MM.1S (cell line): ENCODE data around the gene CYP19A1.

Experiments
- DNase-seq: peaks from one replicate; pipeline ENCODE4 v3.0.0-alpha.2; 2015
- H2AFZ ChIP-seq: fragments of 300-600 bp; sonication (generic); 2 replicates; pipeline ENCODE4 v1.6.0; 2016; ENCODE audit warnings: antibody characterized with exemption, low read length
- H3F3A ChIP-seq: fragments of 300-600 bp; sonication (generic); 2 replicates; pipeline ENCODE4 v1.6.1; 2016; ENCODE audit warnings: mild to moderate bottlenecking, antibody characterized with exemption, low read length, moderate library complexity, mixed read lengths; ENCODE audit not compliant: insufficient read depth
- H3K27ac ChIP-seq: fragments of 300-600 bp; sonication (generic); 2 replicates; pipeline ENCODE4 v1.5.1; 2016; ENCODE audit warnings: mild to moderate bottlenecking, low read length
- H3K27me3 ChIP-seq: fragments of 300-600 bp; sonication (generic); replicated peaks from 2 replicates; pipeline ENCODE4 v1.6.0; 2016; ENCODE audit warnings: low read length; ENCODE audit not compliant: insufficient read depth
- H3K36me3 ChIP-seq: fragments of 300-600 bp; sonication (generic); replicated peaks from 2 replicates; pipeline ENCODE4 v1.6.1; 2016; ENCODE audit warnings: mild to moderate bottlenecking, low read length, mixed read lengths; ENCODE audit not compliant: insufficient read depth
- H3K4me1 ChIP-seq: fragments of 300-600 bp; sonication (generic); 2 replicates; pipeline ENCODE4 v1.6.1; 2016; ENCODE audit warnings: low read length, mixed read lengths
- H3K4me2 ChIP-seq: fragments of 300-600 bp; sonication (generic); 2 replicates; pipeline ENCODE4 v1.6.0; 2016; ENCODE audit warnings: low read depth, low read length
- H3K4me3 ChIP-seq: fragments of 300-600 bp; sonication (generic); 2 replicates; pipeline ENCODE4 v1.5.1; 2016; ENCODE audit warnings: low read length, mixed read lengths
- H3K79me2 ChIP-seq: fragments of 300-600 bp; sonication (generic); 2 replicates; pipeline ENCODE4 v1.6.1; 2016; ENCODE audit warnings: mixed run types, low read length, mixed read lengths
- H3K9ac ChIP-seq: fragments of 300-600 bp; sonication (generic); 2 replicates; pipeline ENCODE4 v1.6.1; 2016; ENCODE audit warnings: low read length, mixed read lengths
- H3K9me2 ChIP-seq: fragments of 300-600 bp; sonication (generic); replicated peaks from 2 replicates; pipeline ENCODE4 v1.6.1; 2016; ENCODE audit warnings: mild to moderate bottlenecking, low read length, mixed read lengths; ENCODE audit not compliant: insufficient read depth
- H3K9me3 ChIP-seq: fragments of 300-600 bp; sonication (generic); replicated peaks from 2 replicates; pipeline ENCODE4 v1.6.1; 2016; ENCODE audit warnings: mild to moderate bottlenecking, low read length, mixed read lengths; ENCODE audit not compliant: insufficient read depth
- H4K20me1 ChIP-seq: fragments of 300-600 bp; sonication (generic); 2 replicates; pipeline ENCODE4 v1.6.1; 2016; ENCODE audit warnings: mild to moderate bottlenecking, low read length, moderate library complexity, mixed read lengths; ENCODE audit not compliant: insufficient read depth
- CTCF ChIP-seq: fragments of 300-600 bp; sonication (generic); IDR thresholded peaks from 2 replicates; pipeline ENCODE4 v1.5.1; 2016; ENCODE audit warnings: antibody characterized with exemption, low read length, mixed read lengths
- EZH2 ChIP-seq: fragments of 300-600 bp; sonication (generic); optimal IDR thresholded peaks from 2 replicates; pipeline ENCODE3; 2017; ENCODE audit warnings: low read depth, mild to moderate bottlenecking, antibody characterized with exemption, low read length, mixed read lengths
- EZH2phosphoT487 ChIP-seq: fragments of 300-600 bp; sonication (generic); IDR thresholded peaks from 2 replicates; pipeline ENCODE4 v1.6.1; 2018; ENCODE audit warnings: antibody characterized with exemption, low read length

CYP19A1 gene

GRCh38 chr15:51333571-51333970 is 4.8 kb downstream of the CYP19A1 start:
- Histone ChIP-seq H2AFZ (no peak overlapping the region), H3F3A (no peaks in the 10 kb centered on the region; the same call in 1 of the 2 replicates), H3K9me3 (no peaks in the 10 kb centered on the region), H3K36me3 (no peaks in the 10 kb centered on the region), H3K9me2 (no peaks in the 10 kb centered on the region), H4K20me1 (no peaks in the 10 kb centered on the region), H3K4me3 (no peak overlapping the region), H3K4me2 (no peak overlapping the region), H3K79me2 (no peaks in the 10 kb centered on the region), H3K4me1 (peaks cover 15% of the 10 kb centered on the region), H3K27me3 (peaks cover 16% of the 10 kb centered on the region; the same call in 1 of the 2 replicates), H3K9ac (no peak overlapping the region), H3K27ac (no peak overlapping the region)
- TF ChIP-seq EZH2, result no peak
- no peak for TF ChIP-seq CTCF
- TF ChIP-seq EZH2phosphoT487, result no peak
- no peak for DNase-seq

- Histone ChIP-seq H3F3A (no peaks in the 10 kb centered on the region; the same call in 1 of the 2 replicates), H3K36me3 (no peaks in the 10 kb centered on the region), H3K9me2 (no peaks in the 10 kb centered on the region), H3K27me3 (peaks cover 16% of the 10 kb centered on the region; the same call in 1 of the 2 replicates), H3K4me2 (no peak overlapping the region), H4K20me1 (no peaks in the 10 kb centered on the region), H3K4me3 (no peak overlapping the region), H3K9me3 (no peaks in the 10 kb centered on the region), H2AFZ (no peak overlapping the region), H3K79me2 (no peaks in the 10 kb centered on the region), H3K9ac (no peak overlapping the region), H3K27ac (no peak overlapping the region), H3K4me1 (peaks cover 15% of the 10 kb centered on the region)
- DNase-seq, result no peak
- TF ChIP-seq EZH2phosphoT487 (no peak), CTCF (no peak), EZH2 (no peak)
Observed at GRCh38 chr15:51332206-51333147, 5.9 kb downstream of the CYP19A1 start.

- H3K27ac ChIP-seq, result no peak overlapping the region
Observed at GRCh38 chr15:51331141-51331540, 7.3 kb downstream of the CYP19A1 start.

More at GRCh38 chr15:51331141-51331540, 7.3 kb downstream of the CYP19A1 start:
- Histone ChIP-seq H3K4me1 (peaks cover 15% of the 10 kb centered on the region), H3K36me3 (no peaks in the 10 kb centered on the region), H3K79me2 (no peaks in the 10 kb centered on the region), H3K9ac (no peak overlapping the region), H3F3A (no peaks in the 10 kb centered on the region; the same call in 1 of the 2 replicates), H3K4me3 (no peak overlapping the region), H3K9me2 (no peaks in the 10 kb centered on the region), H3K4me2 (no peak overlapping the region), H3K27me3 (peaks cover 16% of the 10 kb centered on the region; the same call in 1 of the 2 replicates), H4K20me1 (no peaks in the 10 kb centered on the region), H3K9me3 (no peaks in the 10 kb centered on the region), H2AFZ (no peak overlapping the region)
- no peak for DNase-seq
- TF ChIP-seq CTCF, result no peak
- TF ChIP-seq EZH2phosphoT487, result no peak
- no peak for TF ChIP-seq EZH2
